Loucy (cell line): ENCODE results near the gene ERFL.

Experiments
- EZH2phosphoT487 ChIP-seq: fragments of 200-600 bp; IDR thresholded peaks from 2 replicates; pipeline ENCODE4 v1.6.1; 2018; ENCODE audit warnings: antibody characterized with exemption, mild to moderate bottlenecking, moderate library complexity, borderline replicate concordance
- TF ChIP-seq, protein P1 (sequence below): fragments of 200-600 bp; sonication (generic); conservative IDR thresholded peaks from 2 replicates; pipeline ENCODE4 v1.5.1; 2014; ENCODE audit warnings: mild to moderate bottlenecking, antibody characterized with exemption, low read length

DNA sequence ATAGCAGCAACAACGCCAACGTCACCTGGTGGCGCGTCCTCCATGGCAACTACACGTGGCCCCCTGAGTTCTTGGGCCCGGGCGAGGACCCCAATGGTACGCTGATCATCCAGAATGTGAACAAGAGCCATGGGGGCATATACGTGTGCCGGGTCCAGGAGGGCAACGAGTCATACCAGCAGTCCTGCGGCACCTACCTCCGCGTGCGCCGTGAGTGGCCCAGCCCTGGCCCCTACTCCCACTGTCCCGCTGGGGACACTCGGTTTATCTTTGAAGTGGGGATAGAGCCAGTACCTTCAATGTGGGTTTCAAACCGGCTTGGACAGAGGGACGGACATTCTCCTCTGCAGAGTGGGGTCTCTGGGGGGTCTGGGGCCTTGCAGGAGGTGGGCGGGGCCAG lies 49.2 kb downstream of the ERFL start:
- TF ChIP-seq, protein P1, sequence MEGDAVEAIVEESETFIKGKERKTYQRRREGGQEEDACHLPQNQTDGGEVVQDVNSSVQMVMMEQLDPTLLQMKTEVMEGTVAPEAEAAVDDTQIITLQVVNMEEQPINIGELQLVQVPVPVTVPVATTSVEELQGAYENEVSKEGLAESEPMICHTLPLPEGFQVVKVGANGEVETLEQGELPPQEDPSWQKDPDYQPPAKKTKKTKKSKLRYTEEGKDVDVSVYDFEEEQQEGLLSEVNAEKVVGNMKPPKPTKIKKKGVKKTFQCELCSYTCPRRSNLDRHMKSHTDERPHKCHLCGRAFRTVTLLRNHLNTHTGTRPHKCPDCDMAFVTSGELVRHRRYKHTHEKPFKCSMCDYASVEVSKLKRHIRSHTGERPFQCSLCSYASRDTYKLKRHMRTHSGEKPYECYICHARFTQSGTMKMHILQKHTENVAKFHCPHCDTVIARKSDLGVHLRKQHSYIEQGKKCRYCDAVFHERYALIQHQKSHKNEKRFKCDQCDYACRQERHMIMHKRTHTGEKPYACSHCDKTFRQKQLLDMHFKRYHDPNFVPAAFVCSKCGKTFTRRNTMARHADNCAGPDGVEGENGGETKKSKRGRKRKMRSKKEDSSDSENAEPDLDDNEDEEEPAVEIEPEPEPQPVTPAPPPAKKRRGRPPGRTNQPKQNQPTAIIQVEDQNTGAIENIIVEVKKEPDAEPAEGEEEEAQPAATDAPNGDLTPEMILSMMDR: no peak
- TF ChIP-seq EZH2phosphoT487: no peak
